SIG-M5 (cell line): Measurements from ENCODE around the gene OGDHL.

ENCODE experiments used
- DNase-seq: peaks from one replicate; lab custom pipeline; 2025; lab: John Stamatoyannopoulos, UW

The OGDHL gene

DNA sequence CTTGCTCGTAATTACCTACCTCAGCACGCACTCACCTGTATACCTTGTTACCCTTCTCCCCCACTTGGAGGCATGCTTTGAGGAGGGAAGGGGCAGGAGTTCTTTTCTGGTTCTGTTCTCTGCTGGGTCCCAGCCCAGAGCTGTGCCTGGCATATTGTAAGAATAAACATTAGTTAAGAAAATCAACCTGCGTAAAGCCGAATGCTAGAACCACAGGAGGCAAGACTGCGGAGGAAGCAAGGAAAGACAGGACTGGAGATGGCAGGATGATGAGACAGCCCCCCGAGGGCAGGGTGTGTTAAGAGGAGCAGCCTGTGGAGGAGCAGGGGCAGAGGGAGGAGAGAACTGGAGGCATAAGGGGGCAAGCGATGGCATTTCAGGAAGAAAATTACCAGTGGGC lies 73.2 kb downstream of the OGDHL start:
- DNase-seq: no peak

DNA sequence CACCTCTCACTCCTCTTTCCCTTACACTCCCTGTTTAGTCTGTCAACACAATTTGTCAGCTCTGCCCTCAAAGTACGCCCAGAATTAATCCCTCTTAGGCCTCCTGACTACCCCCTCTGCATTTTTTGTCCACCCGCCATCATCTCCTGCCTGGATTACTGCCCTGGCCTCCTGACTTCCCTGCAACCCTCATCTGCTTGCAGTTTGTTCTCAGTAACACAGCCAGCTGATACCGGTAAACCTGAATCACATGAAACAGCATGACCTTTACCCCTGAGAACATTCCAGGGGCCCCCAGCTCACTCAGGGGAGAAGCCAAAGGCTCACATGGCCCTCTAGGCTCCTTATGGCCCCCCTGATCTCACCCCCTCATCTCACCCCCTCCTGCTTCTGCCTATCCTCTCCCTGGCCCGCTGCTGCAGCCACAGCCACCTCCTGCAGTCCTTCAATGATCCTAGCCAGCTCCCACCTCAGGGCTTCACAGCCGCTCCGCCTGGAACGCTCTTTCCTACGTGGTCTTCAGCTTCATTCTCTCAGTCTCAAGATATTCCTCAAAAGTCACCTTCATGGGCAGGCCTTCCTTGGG lies 73.8 kb downstream of the OGDHL start:
- DNase-seq: no peak

DNA sequence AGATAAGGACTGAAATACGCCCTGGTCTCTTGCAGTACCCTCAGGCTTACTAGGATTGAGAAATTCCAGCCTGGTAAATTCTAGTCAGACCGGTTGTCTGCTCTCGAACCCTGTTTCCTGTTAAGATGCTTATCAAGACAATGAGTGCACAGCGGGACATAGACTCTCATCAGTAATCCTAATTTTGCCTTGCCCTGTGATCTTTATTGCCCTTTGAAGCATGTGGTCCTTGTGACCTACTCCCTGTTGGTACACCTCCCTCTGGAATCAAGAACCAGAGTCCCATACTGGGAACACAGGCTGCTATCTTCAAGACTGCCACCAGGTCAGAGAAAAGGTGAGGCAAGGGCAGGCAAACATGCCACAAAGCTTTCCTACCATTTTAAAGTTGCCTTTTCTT lies 75.5 kb downstream of the OGDHL start:
- DNase-seq: no peak
